DMS79 treated with DMSO at 0.1 percent for 48 hours (cell line): ENCODE results near the gene AK9.
A peak's percentile ranks its signal among the peaks of the same experiment; 100 is the strongest.
"Not testable (repeated sequence)": the region's sequence is repeated elsewhere in the genome, so short reads cannot be mapped to it uniquely, and the experiment has no call there.

Experiments
- DNase-seq: peaks from one replicate; lab custom pipeline; 2025; lab: John Stamatoyannopoulos, UW

The AK9 gene

GRCh38 chr6:109478841-109479624 lies 212.0 kb downstream of the AK9 start:
- DNase-seq, result no peak

- DNase-seq, result no peak
Measured at GRCh38 chr6:109478222-109478805, 212.7 kb downstream of the AK9 start.

DNA sequence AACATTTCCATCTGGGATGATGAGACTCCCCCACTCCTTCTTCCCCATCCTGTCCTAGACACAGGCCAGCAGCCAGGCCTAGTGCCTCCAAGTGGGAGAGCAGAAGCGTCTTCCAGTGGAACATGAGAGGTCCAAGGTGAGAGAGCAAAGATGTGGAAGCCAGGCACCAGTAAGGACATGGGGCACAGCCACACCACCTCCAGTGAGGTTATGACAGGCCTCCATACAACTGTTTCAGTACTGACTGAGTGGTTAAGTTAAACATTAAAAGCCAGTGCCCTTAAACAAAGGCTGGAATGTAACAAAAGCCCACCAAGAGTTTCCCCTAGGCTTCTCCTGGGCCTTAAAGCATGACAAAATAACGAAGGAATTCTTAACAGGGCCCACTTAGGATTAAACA lies 213.3 kb downstream of the AK9 start:
- no peak for DNase-seq

- no peak for DNase-seq
Measured at GRCh38 chr6:109477184-109477583, 213.8 kb downstream of the AK9 start.

GRCh38 chr6:109475625-109476024 lies 215.4 kb downstream of the AK9 start:
- DNase-seq, result no peak

DNA sequence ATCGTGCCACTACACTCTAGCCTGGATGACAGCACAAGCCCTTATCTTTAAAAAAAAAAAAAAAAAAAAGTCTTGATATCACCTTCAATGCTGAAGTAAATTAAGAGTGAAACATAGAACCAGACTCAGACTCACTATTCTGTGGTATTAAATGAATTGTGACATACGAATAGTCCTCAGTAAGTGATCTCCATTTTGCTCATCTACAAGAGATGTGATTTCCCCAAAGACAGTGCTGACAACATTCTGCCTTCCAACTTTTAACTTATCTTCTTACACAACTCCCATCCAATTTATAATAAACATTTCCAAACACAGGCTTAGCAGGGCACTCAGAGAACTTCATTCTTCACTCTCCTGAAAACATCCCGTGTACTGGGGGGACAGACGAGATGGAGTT lies 216.0 kb downstream of the AK9 start:
- no peak for DNase-seq

GRCh38 chr6:109473120-109473519 lies 217.9 kb downstream of the AK9 start:
- no peak for DNase-seq

DNA sequence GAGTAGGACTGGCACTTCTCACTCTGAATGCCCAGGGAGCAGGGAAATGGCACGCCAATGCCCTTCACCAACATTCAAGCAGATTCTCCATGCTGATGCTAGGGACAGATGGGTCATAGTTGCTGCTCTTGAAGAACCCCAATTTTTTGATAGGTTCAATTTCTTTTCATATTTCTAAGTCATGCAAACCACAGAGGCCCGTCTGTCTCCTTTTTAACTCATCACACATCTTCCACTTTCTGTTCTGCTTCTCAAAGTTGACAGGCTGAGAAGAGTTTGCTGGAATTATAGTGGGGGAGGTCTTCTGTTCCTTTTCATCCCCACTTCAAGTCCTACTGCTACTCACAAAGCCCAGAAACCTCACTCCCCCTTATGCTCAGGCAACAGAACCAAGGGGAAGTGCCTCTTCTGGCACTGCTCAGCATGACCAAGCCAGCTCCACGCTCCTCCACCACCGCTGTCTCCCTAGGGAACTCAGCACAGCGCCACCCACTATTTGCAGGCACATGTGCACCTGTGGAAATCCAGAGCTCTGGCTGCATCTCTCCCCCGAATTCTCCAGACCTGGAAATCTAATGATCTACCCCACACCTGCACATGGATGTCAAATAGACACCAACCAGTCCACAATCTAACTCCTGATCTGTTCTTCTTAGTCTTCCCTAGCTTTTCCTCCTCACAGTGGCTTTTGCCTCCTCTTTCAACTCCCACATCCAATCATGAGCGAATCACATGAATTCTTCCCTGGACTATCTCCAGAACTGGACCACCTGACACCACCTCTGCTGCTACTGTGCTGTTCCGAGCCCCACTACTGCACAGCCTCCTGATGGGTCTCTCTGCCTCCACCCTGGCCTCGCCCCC lies 218.6 kb downstream of the AK9 start:
- DNase-seq, result no peak

GRCh38 chr6:109471105-109471810 lies 219.7 kb downstream of the AK9 start:
- DNase-seq, result no peak

DNA sequence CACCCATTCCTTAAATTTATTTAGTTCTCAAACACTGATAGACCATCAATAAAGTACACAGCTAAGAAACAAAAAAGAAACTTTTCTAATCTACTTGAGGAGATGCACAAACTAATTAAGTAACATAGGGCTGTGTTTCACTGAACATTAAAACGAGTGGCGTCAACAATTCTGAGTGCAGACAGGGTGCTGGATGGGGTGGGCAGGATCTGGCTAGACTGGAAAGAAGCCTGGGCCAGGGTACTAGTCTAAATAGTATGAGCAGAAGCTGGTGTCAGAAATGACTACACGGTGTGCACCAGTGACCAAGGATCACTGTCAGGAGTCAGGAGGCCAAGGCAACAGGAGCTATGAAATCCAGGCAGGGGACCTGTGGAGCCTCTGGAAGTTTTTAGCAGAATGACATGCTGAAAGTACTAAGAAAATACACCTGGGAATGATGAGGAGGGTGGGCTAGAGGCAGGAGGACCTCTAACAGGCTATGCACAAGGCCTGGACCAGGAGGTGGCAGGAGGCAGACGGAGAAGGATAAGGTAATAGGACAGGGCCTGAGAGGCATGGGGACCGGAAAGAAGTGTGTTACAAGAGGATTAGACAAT lies 221.3 kb downstream of the AK9 start:
- no peak for DNase-seq

- no peak for DNase-seq
Measured at GRCh38 chr6:109467696-109468095, 223.3 kb downstream of the AK9 start.

GRCh38 chr6:109466212-109466923 lies 224.6 kb downstream of the AK9 start:
- DNase-seq, result peak; percentile 89

- peak; percentile 94 for DNase-seq
Measured at GRCh38 chr6:109465772-109466171, 225.2 kb downstream of the AK9 start.

DNA sequence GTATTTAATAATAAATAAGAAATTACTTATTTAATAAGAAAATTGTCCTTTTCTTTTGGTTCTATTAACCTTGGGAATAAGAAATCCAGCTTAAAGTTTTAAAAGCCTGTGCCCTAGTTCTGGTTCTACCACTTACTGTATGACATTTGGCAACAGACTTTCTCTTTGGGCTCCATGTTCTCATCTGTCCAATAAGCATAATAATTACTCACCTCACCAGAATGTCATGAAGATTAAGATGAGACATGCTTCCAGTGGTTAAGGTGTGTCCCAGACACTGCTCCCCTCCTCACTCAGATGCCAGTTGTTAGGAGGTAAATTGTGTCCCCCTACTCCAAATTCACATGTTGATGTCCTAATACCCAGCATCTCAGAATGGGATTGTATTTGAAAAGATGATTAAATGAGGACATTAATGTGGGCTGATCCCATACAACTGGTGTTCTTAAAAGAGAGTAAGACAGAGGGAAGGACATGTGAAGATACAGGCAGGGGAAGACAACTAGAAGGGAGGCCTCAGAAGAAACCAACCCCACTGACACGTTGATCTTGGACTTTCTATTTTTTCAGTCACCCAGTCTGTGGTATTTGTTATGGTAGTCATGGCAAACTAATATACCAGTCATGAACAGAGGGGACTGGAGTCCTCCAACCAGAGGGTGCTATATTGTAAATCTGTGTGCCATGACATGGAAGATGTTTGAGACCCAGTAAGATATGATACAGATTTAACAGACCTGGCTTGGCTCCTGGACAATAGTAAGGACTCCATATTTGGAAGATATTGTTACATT lies 229.1 kb downstream of the AK9 start:
- no peak for DNase-seq

GRCh38 chr6:109461205-109461604 lies 229.8 kb downstream of the AK9 start:
- DNase-seq, result not testable (repeated sequence)

GRCh38 chr6:109460161-109460829 lies 230.7 kb downstream of the AK9 start:
- DNase-seq, result peak; percentile 61

DNA sequence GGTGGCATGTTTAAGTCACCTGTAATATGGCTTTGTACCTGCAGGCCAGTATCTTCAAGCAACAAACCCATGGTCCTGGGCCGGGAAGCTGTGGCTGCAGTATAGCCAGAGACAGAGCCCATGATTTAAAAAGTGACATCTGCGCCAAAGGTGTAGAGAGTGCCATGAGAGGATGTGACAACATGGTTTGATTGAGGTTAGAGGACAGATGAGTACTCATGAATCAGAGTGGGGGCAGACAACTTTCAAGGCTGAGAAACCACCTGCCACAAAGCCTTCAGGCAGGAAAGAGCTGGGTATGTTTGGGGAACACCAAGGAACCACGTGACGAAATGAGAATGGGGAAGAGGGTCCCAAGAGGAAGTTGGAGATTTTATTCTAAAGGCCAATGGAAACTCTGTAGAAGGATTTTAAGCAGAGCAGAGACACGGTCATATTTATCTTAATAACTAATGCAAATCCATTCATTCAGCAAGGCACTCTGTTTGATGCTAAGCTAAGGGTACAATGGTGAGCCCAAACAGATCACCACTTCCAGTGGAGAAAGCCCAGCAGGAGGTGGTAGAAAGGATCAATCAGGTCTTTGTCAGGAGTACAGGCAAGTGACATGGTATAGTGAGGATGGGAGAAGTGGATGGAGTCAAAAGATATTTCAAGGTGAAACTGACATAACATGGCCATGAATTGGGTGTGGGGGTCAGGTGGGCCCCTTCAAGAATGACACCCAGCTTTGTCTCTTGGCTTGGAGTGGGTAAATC lies 232.0 kb downstream of the AK9 start:
- DNase-seq, result no peak

DNA sequence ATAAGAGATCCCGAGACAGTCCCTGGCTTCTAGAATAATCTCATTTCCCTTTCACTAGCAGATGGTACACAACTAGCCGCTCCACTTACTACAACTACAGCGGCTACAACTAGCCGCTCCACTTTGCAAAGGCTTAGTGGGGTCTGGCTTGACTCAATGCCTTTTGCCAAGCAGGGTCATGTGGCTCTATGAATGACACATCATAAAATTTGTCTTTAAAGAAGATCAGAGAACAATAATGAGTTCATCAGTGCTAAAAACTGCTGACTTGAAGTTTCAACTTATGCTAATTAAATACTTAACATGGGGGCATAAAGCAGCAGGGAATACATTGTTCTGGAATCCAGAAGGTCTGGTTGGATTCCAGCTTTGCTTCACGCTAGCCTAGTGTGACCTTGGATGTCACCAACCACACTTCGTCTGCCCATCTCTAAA lies 233.4 kb downstream of the AK9 start:
- DNase-seq, result no peak
